Stimulated activated CD8-positive, alpha-beta memory T cell treated with anti-CD3 and anti-CD28 coated beads, Interleukin-7, amount 100 ng/mL, for 4 hours (primary cell): Measurements from ENCODE around the gene COMMD3.
"Not testable (repeated sequence)": the region's sequence is repeated elsewhere in the genome, so short reads cannot be mapped to it uniquely, and the experiment has no call there.

ENCODE experiments used
- DNase-seq, 2 donors: peaks; one replicate each; pipeline ENCODE4 v3.0.0-alpha.2; 2020; ENCODE audit warnings: low read depth in 2 of 2

Gene COMMD3

DNA sequence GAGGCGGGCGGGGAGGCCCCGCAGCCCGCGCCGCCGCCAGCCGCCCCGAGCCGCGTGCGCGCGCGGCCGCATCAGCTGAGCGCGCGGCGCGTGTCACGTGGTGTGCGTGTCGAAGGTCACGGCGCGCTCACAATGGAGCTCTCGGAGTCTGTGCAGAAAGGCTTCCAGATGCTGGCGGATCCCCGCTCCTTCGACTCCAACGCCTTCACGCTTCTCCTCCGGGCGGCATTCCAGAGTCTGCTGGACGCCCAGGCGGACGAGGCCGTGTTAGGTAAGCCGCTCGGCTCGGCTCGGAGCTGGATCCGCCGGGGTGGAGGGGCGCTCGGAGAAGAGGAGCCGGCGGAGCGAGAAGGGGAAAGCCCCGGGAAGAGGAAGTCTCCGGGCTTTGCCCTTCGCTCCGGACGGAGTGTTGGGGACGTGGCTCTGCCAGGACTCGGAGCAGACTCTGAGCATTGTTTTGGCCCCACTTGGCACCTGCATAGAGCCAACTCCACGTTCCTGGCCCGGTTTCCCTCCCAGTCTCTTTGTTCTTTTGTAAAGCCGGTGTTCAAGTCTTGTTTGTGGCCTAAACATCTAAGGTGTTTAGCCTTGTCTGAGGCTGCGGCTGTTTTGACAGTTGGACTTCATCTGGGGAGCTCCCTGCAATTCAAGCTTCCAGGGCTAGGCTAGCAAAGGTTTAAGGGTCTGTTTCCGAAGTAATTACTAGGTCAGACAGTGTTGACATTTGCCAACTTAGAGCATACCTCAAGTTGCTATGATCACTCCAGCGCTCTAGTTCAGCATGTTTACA lies at the start of gene COMMD3:
Gene COMMD3, plus strand, starts transcription at position 103 of the 790 bp plus-strand sequence. Its CDS starts 30 bp downstream, at position 133.
- DNase-seq, result peak; percentile 58 to 71

DNA sequence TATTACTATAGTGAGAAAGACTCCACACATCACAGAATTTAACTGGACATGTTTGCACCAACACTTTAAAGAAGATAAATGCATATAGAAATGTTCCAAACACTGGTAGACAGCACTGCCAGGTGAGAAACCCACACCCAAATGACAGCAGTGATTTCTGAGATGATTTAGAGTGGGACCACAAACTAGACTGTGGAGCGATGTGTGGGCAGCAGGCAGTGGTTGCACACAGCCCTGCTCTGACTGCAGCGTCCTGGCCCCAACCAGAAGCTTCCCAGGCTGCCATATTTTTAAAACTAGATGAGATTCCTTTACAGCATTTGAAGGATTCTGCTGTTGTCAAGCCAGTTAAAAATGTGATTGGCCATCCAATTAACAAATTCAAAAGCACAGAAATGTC lies 47.7 kb upstream of the COMMD3 start:
- no peak for DNase-seq

DNA sequence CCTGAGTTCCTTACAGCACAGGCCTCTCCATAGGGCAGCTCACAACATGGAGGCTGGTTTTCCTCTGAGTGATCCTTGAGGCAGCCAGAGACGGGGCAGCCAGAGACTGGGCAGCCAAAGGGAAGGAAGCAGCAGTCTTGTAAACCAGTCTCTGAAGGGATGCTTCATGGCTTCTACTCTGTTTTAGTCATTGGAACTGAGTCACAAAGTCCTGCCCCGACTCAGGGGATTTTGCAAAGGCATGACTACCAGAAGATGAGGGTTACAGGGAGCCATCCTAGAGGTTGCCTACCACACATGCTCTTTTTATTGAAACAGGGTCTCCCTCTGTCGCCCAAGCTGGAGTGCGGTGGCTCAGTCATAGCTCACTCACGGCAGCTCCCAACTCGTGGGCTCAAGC lies 44.4 kb upstream of the COMMD3 start:
- DNase-seq, result no peak

DNA sequence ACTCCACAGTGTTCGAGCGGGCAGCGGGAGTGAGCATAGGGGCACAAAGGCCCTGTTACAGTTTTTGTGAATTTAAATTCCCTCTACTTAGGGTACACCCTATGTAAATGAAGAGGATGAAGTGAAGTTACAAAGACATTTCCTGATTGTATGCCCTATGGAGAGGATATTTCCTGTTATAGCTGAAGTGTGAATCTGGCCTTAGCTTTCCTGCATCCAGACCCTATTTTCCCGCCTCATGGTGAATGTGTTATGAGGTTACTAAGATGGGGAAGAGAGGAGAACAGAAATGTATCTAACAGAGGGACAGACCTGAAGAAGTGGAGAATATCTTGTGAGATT lies 37.8 kb upstream of the COMMD3 start:
- no peak for DNase-seq

DNA sequence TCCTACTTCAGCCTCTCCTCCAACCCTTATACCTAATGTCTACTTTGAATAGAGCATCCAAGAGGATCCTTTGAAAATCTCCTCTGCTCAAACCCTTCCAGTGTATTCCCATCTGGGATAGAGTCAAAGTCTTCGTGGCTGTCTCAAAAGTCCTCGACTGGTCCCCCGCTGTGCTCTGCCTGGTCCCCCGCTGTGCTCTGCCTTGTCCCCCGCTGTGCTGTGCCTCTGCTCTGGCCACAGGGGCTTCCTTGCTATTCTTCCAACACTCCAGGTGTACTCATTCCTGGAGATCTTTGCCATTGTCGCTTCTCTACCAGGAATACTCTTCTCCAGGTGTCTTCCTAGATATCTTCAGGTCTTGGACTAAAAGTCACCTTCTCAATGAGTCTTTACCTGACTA lies 36.1 kb upstream of the COMMD3 start:
- no peak for DNase-seq

DNA sequence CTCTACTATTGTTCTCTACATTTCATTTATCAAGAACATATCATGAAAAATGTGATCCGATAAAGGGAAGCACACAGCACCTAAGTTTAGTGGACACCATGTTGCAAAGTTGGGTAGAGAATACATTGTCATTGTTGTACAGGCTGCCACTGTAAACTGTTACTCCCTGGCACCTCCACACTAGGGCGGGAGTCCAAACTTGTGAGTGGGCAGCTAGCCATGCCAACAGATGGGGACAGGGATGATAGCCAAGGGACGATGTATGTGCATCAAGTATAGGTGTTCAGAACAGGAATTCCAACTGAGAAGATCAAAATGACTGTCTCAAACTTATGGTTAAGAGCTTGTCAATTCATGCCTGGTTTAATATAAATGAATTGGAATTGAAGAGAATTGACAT lies 31.1 kb upstream of the COMMD3 start:
- no peak for DNase-seq

DNA sequence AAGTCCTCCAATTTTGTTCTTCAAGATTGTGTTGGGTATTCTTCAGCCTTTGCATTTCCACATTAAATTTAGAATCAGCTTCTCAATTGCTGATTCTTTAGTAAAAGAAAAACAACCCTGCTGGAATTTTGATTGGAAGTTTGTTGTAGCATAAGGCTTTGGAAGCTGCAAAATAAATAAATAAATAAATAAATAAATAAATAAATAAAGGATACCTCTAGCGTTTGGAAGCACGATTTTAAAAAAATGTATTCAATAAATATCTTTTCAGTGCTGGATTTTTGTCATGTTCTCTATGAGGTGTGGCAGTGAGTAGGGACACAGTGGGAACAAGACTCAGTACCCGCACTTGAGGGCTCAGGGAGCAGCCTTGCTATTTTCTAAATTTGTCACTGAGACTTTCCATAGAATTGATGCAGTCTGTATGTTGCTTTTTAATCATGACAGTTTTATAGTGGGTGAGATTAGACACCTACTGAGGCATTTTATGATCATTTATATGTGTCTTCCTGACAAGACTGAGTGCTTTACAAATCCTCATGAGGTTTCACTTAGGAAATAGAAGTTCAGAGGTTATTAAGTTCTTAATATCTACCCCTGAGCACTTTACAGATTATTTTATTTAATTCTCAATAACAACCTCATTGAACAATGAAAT lies 22.3 kb upstream of the COMMD3 start:
- DNase-seq, result no peak

DNA sequence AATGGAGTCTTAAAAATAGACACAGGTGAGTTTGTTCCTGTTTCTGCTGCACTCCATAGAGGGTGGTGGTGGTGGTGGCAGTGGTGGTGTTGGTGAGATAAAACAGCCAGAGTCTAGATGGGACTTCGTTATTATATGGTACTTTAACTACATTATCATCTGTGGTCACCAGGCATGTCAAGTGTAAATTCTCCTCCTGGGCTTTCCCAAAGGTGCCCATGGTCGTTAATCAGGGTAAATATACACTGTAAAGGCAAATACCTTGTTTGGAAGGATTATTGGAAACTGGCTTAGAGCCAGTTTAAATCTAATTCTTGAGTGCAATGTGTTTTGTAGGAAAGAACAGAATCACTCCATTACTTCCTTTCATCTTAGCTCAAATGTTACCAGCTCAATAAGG lies 21.5 kb upstream of the COMMD3 start:
- DNase-seq, result no peak

GRCh38 chr10:22301193-22301592 lies 15.0 kb upstream of the COMMD3 start:
- DNase-seq, result no peak

GRCh38 chr10:22303461-22303860 lies 12.7 kb upstream of the COMMD3 start:
- DNase-seq, result no peak

DNA sequence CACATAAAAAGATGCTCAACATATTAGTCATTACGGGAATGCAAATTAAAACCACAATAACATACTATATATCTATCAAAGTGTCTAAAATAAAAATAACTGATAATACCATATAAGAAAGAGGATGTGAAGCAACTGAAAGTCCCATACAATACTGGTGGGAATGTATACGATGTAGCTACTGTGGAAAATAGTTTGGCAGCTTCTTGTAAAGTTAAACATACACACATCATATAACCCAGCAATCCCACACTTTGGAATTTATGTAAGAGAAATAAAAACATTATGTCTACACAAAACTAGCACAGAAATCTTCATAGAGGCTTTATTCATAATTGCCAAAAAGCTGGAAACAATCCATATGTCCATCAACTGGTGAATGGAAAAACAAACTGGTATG lies 10.5 kb upstream of the COMMD3 start:
- DNase-seq, result no peak

DNA sequence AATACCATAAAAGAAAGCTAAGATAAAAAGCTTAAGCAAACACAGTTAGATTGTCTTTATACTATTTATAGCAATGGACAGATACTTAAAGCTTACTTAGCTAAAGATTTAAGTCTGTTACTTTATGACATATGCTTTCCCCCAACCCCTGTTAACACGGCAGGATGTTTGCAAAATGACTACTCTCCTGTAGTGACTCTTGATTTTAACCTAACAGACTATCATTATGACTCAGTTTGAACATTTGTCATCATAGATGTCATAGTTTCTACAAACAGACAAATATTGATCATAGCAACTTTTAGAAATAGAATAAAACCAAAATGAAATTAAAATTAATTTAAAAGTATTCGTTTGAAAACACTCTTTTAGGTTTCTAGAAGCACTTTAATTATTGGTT lies 7.8 kb upstream of the COMMD3 start:
- DNase-seq, result no peak

DNA sequence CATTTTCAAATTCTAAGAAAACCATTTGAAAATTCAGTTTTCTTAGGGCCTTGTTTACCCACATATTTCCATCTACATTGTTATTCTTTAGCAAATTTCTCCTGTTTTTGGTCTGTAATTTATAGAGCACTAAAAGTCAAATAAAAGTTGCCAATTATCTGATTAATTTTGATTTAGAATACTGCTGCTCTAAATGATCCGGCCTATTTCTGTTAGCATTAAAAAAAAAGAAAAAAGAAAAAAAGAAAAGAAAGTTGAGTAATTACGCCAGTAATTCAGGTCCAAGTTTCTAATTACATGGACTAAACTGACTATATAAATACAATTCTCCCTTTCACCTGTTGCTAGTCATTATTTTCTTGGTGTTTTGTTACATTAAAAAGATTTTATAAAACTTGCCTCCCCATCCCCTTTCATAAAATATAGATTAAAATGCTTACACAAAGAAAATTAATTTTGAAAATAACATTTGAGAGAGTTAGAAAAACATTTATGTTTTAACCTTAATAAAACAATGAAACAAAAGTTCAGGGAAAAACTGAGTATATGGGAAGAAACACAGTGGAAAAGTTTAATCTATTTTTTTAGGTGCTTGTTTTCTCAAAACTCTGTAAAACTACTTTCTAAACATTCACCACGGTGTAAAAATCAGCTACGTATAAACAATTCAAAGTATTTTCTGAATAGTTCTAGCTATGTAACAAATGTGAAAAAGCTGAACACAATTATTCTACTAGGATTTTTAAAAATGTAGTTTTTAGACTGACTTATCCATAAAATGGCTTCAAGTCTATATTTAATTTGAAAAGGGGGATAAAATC lies 6.8 kb upstream of the COMMD3 start:
- no peak for DNase-seq

- DNase-seq, result not testable (repeated sequence)
These were observed 6.2 kb upstream of the COMMD3 start for GRCh38 chr10:22310012-22310411.

DNA sequence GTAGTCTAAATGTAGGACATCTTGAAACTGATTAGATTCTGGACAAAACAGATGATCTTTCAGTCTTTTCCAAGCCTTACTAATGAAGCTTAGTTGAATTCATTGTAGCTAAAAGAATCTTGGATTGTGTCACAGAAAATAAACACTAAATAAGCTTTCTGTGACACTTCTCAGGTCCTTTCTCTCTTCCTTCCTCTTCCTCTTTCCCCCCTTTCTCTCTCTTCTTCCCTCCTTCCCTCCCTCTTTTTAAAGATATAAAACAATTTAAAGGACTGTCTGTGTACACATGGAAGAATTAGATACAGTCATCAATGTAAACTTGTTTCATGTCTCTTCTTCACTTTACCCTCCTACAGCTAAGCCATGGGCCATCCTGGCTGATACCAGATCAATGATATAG lies 5.3 kb upstream of the COMMD3 start:
- no peak for DNase-seq

- no peak for DNase-seq
These were observed 1.3 kb upstream of the COMMD3 start for GRCh38 chr10:22314852-22315251.

DNA sequence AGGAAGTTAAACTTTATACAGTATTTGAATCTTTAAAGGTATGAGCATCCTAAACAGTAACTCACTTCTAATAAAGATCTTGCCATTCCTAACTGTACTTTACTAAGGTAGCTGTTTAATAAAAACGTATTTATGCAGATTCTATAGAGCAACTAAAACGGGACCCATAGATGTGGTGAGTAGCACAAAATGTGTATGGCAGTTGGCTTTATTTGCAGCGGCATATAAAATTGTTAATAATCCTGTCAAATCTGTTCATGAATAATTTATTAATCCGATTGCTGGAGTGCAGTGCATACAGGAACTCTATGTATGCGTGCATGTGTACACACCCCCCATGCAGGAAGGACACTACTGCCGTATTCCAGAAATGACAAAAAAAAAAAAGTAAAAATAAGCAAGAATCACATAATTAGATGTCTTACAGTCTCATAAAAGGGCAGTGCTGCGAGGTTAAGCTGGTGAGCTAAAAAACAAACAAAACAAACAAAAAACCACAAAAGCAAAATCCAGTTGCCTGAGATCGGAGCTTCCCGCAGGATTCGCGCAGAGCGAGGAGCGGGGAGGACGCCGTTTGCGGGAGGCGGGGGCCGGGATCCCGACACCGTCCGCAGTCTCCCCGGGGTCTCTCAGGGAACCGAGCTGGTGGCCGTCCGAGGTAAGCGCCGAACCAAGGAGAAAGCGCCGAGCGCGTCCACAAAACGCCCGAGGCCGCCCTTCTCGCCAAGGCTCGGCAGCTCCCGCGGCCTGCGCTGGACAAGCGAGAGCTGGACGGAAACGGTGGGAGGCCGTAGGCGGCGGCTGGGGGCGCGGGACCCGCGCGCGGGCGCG lies 518 bp upstream of the COMMD3 start:
- no peak for DNase-seq

DNA sequence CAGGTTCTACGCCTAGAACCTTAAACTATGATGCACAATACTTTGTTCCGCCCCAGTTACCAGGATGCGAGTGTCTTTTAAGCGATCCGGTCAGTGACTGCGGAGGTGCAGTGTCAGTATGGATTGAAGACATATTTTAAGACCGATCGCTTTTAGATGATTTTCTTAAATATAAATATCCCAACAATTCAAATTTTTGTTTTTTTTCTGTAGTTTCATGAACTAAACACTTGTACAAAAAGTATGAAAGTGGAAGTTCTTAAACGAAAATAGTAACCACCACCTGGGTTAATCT lies 835 bp downstream of the COMMD3 start:
- no peak for DNase-seq

- DNase-seq, result no peak
These were observed 1.8 kb downstream of the COMMD3 start for GRCh38 chr10:22317771-22318565.

GRCh38 chr10:22318772-22319171 lies 2.6 kb downstream of the COMMD3 start:
- DNase-seq, result no peak

DNA sequence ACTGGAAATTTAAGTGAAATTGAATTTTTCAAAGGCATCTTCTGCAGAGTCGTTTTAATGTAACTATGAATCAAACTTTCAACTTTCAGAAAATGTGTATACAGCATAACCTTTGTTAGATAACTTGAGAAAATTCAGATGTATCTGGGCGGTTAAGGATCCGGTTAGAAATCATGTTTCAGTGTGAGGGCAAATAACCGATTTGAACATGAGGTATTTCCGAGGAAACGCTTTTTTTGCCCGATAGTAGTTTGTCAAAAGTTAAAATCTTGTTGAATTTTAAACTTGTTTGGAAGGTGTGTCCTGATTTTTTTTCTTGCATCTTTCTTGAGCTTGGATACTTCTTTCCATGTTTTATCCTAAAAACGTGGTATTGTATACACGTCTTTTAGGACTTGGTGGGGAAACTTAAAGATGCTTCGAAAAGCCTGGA lies 3.4 kb downstream of the COMMD3 start:
- DNase-seq, result no peak
